GM12878 (cell line): ENCODE measurements around the gene WRAP73. TPM values are rescaled to one million over a fixed set of nuclear protein-coding genes. Genes with fewer than 3 reads are reported as not detected.

Source experiments
- ATAC-seq: fragments of 200-7000 bp; cut with Tn5 transposase; 3 replicates; pipeline ENCODE4 v1.9.1; 2020; ENCODE audit warnings: mild to moderate bottlenecking, moderate library complexity
- BruUV-seq: library from RNA; stranded (reverse); fragments of 400-500 nt; replicated peaks from 2 replicates; lab custom pipeline; 2021; lab: Mats Ljungman, UMichigan
- CTCF ChIA-PET: fragments of 300-600 bp; sonication (Branson Sonifier 250); formaldehyde crosslinking; extraction: SDS; loops from one replicate; lab custom pipeline; 2021; ENCODE audit warnings: inconsistent platforms; lab: Yijun Ruan, JAX
- POLR2A ChIA-PET: fragments of 350-600 bp; formaldehyde crosslinking; extraction: SDS; loops from one replicate; lab custom pipeline; 2021; ENCODE audit warnings: inconsistent platforms; lab: Charles Lee
- RAD21 ChIA-PET: fragments of 300-600 bp; sonication (Branson Sonifier 250); formaldehyde crosslinking; loops from one replicate; lab custom pipeline; 2023; ENCODE audit warnings: antibody characterized with exemption; ENCODE audit not compliant: unreplicated experiment; lab: Charles Lee
- SMC1A ChIA-PET: fragments of 300-600 bp; sonication (Branson Sonifier 250); formaldehyde crosslinking; loops from one replicate; lab custom pipeline; 2023; ENCODE audit not compliant: unreplicated experiment, uncharacterized antibody; lab: Charles Lee
- DNase-seq: peaks from one replicate; pipeline ENCODE4 v3.0.0-alpha.2; 2011; ENCODE audit warnings: low read depth, low spot score
- FAIRE-seq: peaks from 3 replicates; lab custom pipeline; 2011; peaks lifted over from hg19 to GRCh38; lab: Jason Lieb, UNC
- H2AFZ ChIP-seq: 2 replicates; pipeline ENCODE4 v1.6.0; 2011; ENCODE audit warnings: low read depth, low read length, control low read depth; ENCODE audit not compliant: control insufficient read depth
- H3K27ac ChIP-seq: 2 replicates; pipeline ENCODE4 v1.5.1; 2011; ENCODE audit warnings: control low read depth; ENCODE audit not compliant: control insufficient read depth, insufficient read depth
- H3K27me3 ChIP-seq, 2 experiments: replicated peaks in 1 of 2; 2 replicates each; pipeline versions ENCODE4 v1.6.0 to v1.6.1; 2011; ENCODE audit warnings: low read length in 1 of 2; ENCODE audit not compliant: control insufficient read depth in 2 of 2, insufficient read depth in 2 of 2
- H3K36me3 ChIP-seq, 2 experiments: 2 replicates each; pipeline ENCODE4 v1.5.1; 2011; ENCODE audit warnings: low read length in 1 of 2; ENCODE audit not compliant: control insufficient read depth in 2 of 2, insufficient read depth in 2 of 2
- H3K4me1 ChIP-seq: 2 replicates; pipeline ENCODE4 v1.6.1; 2011; ENCODE audit warnings: mild to moderate bottlenecking, low read length, moderate library complexity, mixed read lengths; ENCODE audit not compliant: control insufficient read depth, insufficient read depth
- H3K4me2 ChIP-seq: 2 replicates; pipeline ENCODE4 v1.6.0; 2011; ENCODE audit warnings: control low read depth; ENCODE audit not compliant: control insufficient read depth, insufficient read depth
- H3K4me3 ChIP-seq: fragments of 200-600 bp; sonication (generic); 2 replicates; pipeline ENCODE4 v1.5.1; 2016
- H3K79me2 ChIP-seq: 2 replicates; pipeline ENCODE4 v1.6.0; 2011; ENCODE audit warnings: low read length; ENCODE audit not compliant: control insufficient read depth, insufficient read depth
- H3K9ac ChIP-seq: 2 replicates; pipeline ENCODE4 v1.8.0; 2011; ENCODE audit warnings: low read length, control low read depth, mixed read lengths; ENCODE audit not compliant: control insufficient read depth, insufficient read depth
- H3K9me3 ChIP-seq: replicated peaks from 3 replicates; pipeline ENCODE4 v1.5.1; 2011; ENCODE audit warnings: mild to moderate bottlenecking, low read length; ENCODE audit not compliant: control insufficient read depth, insufficient read depth
- H4K20me1 ChIP-seq: 2 replicates; pipeline ENCODE4 v1.6.0; 2011; ENCODE audit not compliant: control insufficient read depth, insufficient read depth
- ATF7 ChIP-seq: fragments of 450-650 bp; IDR thresholded peaks from 2 replicates; pipeline ENCODE4 v1.6.1; 2016; ENCODE audit warnings: low read depth, mild to moderate bottlenecking
- BACH1 ChIP-seq: fragments of 450-650 bp; IDR thresholded peaks from 2 replicates; pipeline ENCODE4 v1.6.1; 2017; ENCODE audit warnings: mild to moderate bottlenecking, borderline replicate concordance
- CEBPZ ChIP-seq: fragments of 150-350 bp; IDR thresholded peaks from 2 replicates; pipeline ENCODE4 v1.6.1; 2016; ENCODE audit warnings: low read depth, low read length
- CHD2 ChIP-seq: IDR thresholded peaks from 2 replicates; pipeline ENCODE4 v1.6.1; 2011; ENCODE audit warnings: low read depth, low read length, improper control_type of control experiment, borderline replicate concordance
- EZH2 ChIP-seq: IDR thresholded peaks from 2 replicates; pipeline ENCODE4 v1.6.1; 2012; ENCODE audit warnings: low read depth, mild to moderate bottlenecking, control low read depth, inconsistent platforms, low read length, borderline replicate concordance; ENCODE audit not compliant: control insufficient read depth
- HDGF ChIP-seq: fragments of 450-650 bp; IDR thresholded peaks from 2 replicates; pipeline ENCODE4 v1.6.1; 2016; ENCODE audit warnings: antibody characterized with exemption
- MYC ChIP-seq: IDR thresholded peaks from 2 replicates; pipeline ENCODE4 v1.6.1; 2011; ENCODE audit warnings: mild to moderate bottlenecking, low read length, moderate library complexity, inconsistent platforms; ENCODE audit not compliant: insufficient read depth, insufficient replicate concordance, insufficient read length, severe bottlenecking
- POU2F2 ChIP-seq: IDR thresholded peaks from 3 replicates; pipeline ENCODE4 v1.6.1; 2011; ENCODE audit warnings: low read depth, mild to moderate bottlenecking, low read length, borderline replicate concordance
- RCOR1 ChIP-seq: conservative IDR thresholded peaks from 2 replicates; pipeline ENCODE4 v1.6.1; 2012; ENCODE audit warnings: low read depth, low read length, improper control_type of control experiment
- RELA ChIP-seq: fragments of 450-650 bp; IDR thresholded peaks from 2 replicates; pipeline ENCODE4 v1.8.0; 2014; ENCODE audit warnings: borderline replicate concordance; ENCODE audit not compliant: partially characterized antibody
- ZNF217 ChIP-seq: fragments of 450-650 bp; IDR thresholded peaks from 2 replicates; pipeline ENCODE4 v1.6.1; 2017; ENCODE audit warnings: antibody characterized with exemption, mild to moderate bottlenecking
- ZSCAN29 ChIP-seq: fragments of 450-650 bp; IDR thresholded peaks from 2 replicates; pipeline ENCODE4 v1.6.1; 2017; ENCODE audit warnings: mild to moderate bottlenecking, moderate library complexity
- WGBS: methylation state at CpG from one replicate; pipeline ENCODE4 v1.1.6; 2016; ENCODE audit warnings: low lambda C conversion rate; ENCODE audit not compliant: insufficient replicate concordance, insufficient coverage; ENCODE audit errors: missing lambda C conversion rate; 5-methylcytosine and 5-hydroxymethylcytosine counted together
- in situ Hi-C: fragments of 300-500 bp; cut with MboI; formaldehyde crosslinking; loops from 9 replicates; pipeline ENCODE4 v1.14.3; 2018; ENCODE audit warnings: mixed read lengths
- intact Hi-C: fragments of 100-400 bp; cut with micrococcal nuclease; formaldehyde crosslinking; loops from one replicate; pipeline ENCODE4 v1.14.2; 2022; ENCODE audit not compliant: unreplicated experiment
- polyA plus RNA-seq, 11 experiments: library from polyadenylated mRNA; depleted of rRNA in 4 of 11; unstranded in 6 of 11; stranded (reverse) in 5 of 11; fragments of >200 nt; fragmentation: Nextera tagmentation in 4 of 11; fragmentation: Illumina TruSeq in 1 of 11; extraction: Ambion mirVana in 4 of 11; extraction: Trizol in 1 of 11; gene quantifications; 1 replicate in 1 of 11; 2 replicates in 10 of 11; pipeline versions ENCODE4 v1.2.1 to v1.2.3, GENCODE V29; 2011 to 2016; ENCODE audit warnings: inconsistent platforms in 2 of 11, missing spikeins in 2 of 11, low read depth in 1 of 11
- total RNA-seq, 4 experiments: library from RNA; depleted of rRNA in 3 of 4; stranded (reverse); fragments of >200 nt in 3 of 4; fragmentation: Illumina TruSeq in 1 of 4; extraction: Trizol in 1 of 4; gene quantifications; 2 replicates each; pipeline versions ENCODE4 v1.2.1 to v1.2.3, GENCODE V29; 2013 to 2021

The WRAP73 gene
- total and polyA plus RNA-seq, 10 of the 15 experiments (the other 5 are each of a cell fraction or from before 2014, with no cell fraction given), result 3.2 to 65.8 (median 48.0) TPM

GRCh38 chr1:3679799-3680453, 30.0 kb upstream of the WRAP73 start:
- SMC1A ChIA-PET, result interaction anchor here (0.9 kb wide), 2 partner anchors 15 to 24 kb away, joined by 3 read pairs; no protein-coding TSS in a partner anchor

GRCh38 chr1:3679098-3679555, 29.2 kb upstream of the WRAP73 start:
- ATAC-seq (no peak), DNase-seq (no peak), FAIRE-seq (peak; percentile 81)
- in situ Hi-C loops, result no loop called here
- no peak overlapping the region for H3K4me3 ChIP-seq
- H3K9ac ChIP-seq, result no peak overlapping the region
- H2AFZ ChIP-seq, result no peak overlapping the region
- H4K20me1 ChIP-seq, result no peaks in the 10 kb centered on the region; the same call in 1 of the 2 replicates
- ChIA-PET SMC1A (no interaction called here), RAD21 (no interaction called here), CTCF (interaction anchor here (2.2 to 3.4 kb wide), 2 partner anchors 31 to 46 kb away, joined by 9 to 13 read pairs; no protein-coding TSS in a partner anchor), POLR2A (interaction anchor here (3.9 kb wide), 1 partner anchor 24 kb away, joined by 49 read pairs; no protein-coding TSS in a partner anchor)
- H3K4me2 ChIP-seq, result no peak overlapping the region; the same call in 1 of the 2 replicates
- H3K79me2 ChIP-seq, result peaks cover 51% of the 10 kb centered on the region
- peaks cover 54% of the 10 kb centered on the region for H3K4me1 ChIP-seq
- peaks cover 0 to 29% of the 10 kb centered on the region in 2 experiments; a peak in 3 of 4 replicates for H3K36me3 ChIP-seq
- H3K27ac ChIP-seq, result no peak overlapping the region; the same call in 1 of the 2 replicates
- 73% methylated on average over 18 of the region's 18 CpGs for WGBS
- no peaks in the 10 kb centered on the region for H3K9me3 ChIP-seq
- H3K27me3 ChIP-seq, result no peaks in the 10 kb centered on the region
- BruUV-seq, result no TSS peak
- no peak for TF ChIP-seq BACH1
- no peak for TF ChIP-seq HDGF
- no peak for TF ChIP-seq ATF7
- TF ChIP-seq POU2F2, result no peak
- TF ChIP-seq CHD2, result no peak
- TF ChIP-seq RCOR1, result no peak
- TF ChIP-seq CEBPZ, result no peak
- no peak for TF ChIP-seq EZH2
- no peak for TF ChIP-seq MYC
- TF ChIP-seq ZSCAN29, result no peak
- intact Hi-C loops, result no loop called here

More at GRCh38 chr1:3679799-3680453, 30.0 kb upstream of the WRAP73 start:
- H3K9me3 ChIP-seq, result no peaks in the 10 kb centered on the region
- H3K4me3 ChIP-seq, result no peak overlapping the region
- H3K27me3 ChIP-seq, result no peaks in the 10 kb centered on the region
- ATAC-seq (no peak), FAIRE-seq (no peak), DNase-seq (no peak)
- H3K4me2 ChIP-seq, result no peak overlapping the region
- TF ChIP-seq ZNF217 (peak; percentile 42; the same call in 1 of the 2 replicates), RELA (no peak)
- intact Hi-C loops (no loop called here), in situ Hi-C loops (no loop called here)
- H3K4me1 ChIP-seq, result peaks cover 46% of the 10 kb centered on the region
- peaks cover 44% of the 10 kb centered on the region for H3K79me2 ChIP-seq
- CTCF ChIA-PET, result interaction anchor here (1.0 to 1.1 kb wide), 2 partner anchors 26 to 31 kb away, joined by 3 to 5 read pairs; no protein-coding TSS in a partner anchor
- H3K27ac ChIP-seq, result no peak overlapping the region
- RAD21 ChIA-PET, result interaction anchor here (1.3 kb wide), 1 partner anchor 14 kb away, joined by 6 read pairs; no protein-coding TSS in a partner anchor
- WGBS, result 85% methylated on average over 9 of the region's 9 CpGs
- peaks cover 0 to 32% of the 10 kb centered on the region in 2 experiments; a peak in 3 of 4 replicates for H3K36me3 ChIP-seq
- no TSS peak for BruUV-seq
- H2AFZ ChIP-seq, result no peak overlapping the region
- POLR2A ChIA-PET, result no interaction called here
- H3K9ac ChIP-seq, result no peak overlapping the region
- no peaks in the 10 kb centered on the region; the same call in 1 of the 2 replicates for H4K20me1 ChIP-seq
